Activated T-cell treated with anti-CD3 and anti-CD28 coated beads for 24 hours (primary cell): ENCODE results near the gene EHD1.

Source experiments
- DNase-seq: peaks from one replicate; pipeline ENCODE4 v3.0.0-alpha.2; 2020; ENCODE audit warnings: low read depth

The EHD1 gene

DNA sequence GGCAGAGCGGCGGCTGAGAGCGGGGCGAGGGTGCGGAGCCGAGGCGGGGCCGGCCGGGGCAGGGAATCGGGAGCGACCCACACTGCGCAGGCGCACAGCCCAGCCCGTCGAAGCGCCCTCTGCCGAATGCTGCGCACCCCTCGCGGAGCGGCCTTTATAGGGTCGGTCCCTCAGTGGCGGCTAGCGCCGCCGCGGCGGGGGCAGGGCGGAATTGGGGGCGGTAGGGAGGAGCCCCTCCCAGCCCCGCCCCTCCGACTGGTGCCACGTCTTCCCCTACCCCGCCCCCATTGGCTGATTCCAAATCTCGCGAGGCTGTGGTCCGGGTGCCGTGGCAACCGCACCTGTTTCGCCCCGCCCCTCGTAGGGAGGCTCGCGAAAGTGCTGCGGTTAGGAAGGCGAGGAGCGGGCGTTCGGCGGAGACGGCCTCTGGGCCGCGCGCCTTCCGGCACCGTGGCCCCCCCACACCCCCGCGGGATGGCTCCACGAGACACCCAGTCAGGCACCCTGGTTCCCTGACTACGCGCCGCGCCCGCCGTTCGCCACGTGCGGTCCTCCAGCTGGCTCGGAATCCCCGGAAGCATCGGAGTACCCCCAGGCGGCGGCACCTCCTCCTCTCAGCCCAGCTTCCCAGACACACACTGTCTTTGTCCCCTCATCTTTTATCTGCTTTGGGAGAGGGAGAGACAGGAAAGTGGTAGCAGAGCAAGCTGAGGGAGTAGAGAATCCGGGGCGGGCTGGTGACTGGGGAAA lies at the start of gene EHD1:
Gene EHD1 (minus strand): TSS at position 128 of the 750 bp plus-strand sequence. CDS start 157 bp downstream, outside the sequence.
- peak; percentile 100 for DNase-seq

- no peak for DNase-seq
These were observed 48.3 kb upstream of the EHD1 start for GRCh38 chr11:64926689-64927088.

DNA sequence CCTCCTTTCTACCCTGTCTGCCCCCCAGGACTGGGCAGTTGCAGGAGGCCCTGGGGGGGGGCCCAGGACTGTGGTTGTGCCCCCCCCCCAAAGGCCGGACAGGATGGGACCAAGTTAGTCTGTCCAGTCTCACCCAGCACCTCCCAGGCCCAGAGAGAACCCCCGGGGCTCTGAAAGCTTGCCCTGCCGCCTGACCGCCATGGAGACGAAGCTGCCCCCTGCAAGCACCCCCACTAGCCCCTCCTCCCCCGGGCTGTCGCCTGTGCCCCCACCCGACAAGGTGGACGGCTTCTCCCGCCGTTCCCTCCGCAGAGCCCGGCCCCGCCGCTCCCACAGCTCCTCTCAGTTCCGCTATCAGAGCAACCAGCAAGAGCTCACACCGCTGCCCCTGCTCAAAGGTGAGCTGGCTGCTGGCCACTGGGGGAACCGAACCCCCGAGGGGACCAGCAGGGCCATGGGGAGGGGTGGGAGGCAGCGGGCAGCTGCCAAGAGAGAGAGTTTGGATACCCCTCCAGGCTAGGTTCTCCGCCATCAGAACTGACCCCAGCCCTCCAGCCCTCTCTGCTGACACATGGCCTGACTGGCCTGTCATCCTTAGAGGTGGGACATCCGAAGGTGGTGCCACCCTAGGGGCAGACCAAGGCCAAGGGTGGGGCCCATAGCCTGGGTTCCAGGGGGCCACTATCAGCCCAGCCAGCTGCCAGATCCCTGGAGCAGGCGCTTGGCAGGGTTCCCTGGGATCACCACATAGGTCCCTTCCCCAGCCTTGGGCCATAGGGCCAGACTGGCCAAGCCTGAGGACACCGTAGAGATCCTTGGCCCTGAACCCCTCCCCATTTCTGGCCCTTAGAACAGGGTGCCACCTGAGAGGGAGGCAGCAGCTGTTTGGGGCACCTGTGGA lies 47.4 kb upstream of the EHD1 start:
- DNase-seq, result no peak

DNA sequence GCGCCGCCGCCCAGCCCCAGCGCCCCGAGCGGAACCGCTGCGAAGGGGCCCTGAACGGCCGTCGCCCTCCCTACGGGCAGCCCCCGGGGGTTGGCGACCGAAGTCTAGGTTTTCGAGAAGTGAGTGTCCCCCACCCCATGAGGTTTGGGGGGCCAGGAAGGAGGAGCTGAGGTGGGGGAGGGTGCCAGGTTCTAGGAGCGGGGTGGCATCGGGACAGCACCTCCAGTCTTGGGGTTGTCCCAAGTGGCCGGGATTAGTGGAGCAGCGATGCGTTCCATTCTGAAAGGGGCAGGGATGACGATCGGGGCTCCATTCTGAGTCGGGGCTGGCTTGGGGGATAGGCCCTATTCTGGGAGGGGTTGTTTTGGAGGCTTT lies 46.5 kb upstream of the EHD1 start:
- DNase-seq, result no peak

- peak; percentile 84 for DNase-seq
These were observed 45.8 kb upstream of the EHD1 start, which contains the start of gene PPP2R5B for GRCh38 chr11:64923944-64924909. PPP2R5B (plus strand) TSS chr11:64924689; CDS start chr11:64925735, 1,046 bp downstream.

DNA sequence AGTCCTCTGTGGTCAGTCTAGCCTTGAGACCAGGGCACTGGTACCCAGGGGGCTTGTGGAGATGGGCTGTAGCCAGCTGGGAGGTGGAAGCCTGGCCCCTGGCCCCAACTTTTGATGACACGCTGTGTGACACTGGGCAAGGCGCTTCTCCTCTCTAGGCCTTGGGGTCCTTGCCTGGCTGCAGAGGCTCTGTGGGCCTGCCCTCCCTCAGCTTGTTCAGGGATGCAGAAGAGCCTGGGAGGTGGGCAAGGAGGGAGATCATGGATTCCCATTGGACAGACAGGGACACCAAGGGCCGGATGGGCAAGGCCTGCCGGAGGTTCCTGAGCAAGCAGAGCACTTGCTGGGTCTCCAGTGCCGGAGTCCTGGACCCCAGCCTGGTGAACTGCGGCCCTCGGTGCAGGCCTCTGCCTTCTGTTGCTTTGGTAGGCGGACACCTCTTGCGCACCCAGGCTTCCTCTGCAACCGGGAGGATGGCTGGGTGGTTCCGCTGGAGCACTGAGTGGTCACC lies 44.8 kb upstream of the EHD1 start:
- DNase-seq, result no peak

DNA sequence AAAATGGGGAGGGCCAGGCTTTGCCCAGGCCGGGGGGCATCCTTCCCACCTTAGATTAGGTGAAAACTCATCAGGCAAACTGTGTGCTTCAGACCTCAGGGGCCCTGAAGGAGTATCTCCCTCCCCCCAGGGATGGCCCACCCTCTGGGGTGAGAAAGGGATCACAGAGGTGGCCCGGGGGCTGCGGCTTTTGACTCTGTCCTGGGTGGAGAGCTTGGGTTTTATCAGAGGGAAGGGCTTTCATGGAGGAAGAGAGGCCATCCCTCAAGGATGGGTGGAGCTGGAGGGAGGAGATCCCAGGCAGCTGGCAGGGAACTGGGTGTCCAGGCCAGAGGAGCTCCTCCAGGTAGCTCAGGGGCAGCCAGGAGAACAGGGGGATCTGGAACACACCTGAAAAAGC lies 43.0 kb upstream of the EHD1 start:
- DNase-seq, result no peak

GRCh38 chr11:64920124-64920523 lies 41.7 kb upstream of the EHD1 start:
- no peak for DNase-seq

DNA sequence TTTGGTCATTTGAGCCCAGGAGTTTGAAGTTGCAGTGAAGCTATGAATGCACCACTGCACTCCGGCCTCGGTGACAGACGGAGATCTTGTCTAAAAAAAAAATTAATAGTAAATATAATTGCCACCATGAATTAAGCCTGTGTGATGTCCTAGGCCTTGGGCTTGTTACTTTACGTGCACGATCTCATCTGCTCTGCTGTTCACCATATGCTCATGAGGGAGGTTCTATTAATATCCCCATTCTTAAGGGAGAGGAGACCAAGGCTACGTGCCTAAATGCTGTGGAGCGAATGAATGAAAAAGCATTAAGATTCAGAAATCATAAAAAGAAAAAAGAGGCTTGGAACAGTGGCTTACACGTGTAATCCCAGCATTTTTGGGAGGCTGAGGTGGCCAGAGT lies 41.2 kb upstream of the EHD1 start:
- no peak for DNase-seq

GRCh38 chr11:64918017-64918416 lies 39.6 kb upstream of the EHD1 start:
- no peak for DNase-seq

GRCh38 chr11:64917663-64917995 lies 39.2 kb upstream of the EHD1 start:
- no peak for DNase-seq

DNA sequence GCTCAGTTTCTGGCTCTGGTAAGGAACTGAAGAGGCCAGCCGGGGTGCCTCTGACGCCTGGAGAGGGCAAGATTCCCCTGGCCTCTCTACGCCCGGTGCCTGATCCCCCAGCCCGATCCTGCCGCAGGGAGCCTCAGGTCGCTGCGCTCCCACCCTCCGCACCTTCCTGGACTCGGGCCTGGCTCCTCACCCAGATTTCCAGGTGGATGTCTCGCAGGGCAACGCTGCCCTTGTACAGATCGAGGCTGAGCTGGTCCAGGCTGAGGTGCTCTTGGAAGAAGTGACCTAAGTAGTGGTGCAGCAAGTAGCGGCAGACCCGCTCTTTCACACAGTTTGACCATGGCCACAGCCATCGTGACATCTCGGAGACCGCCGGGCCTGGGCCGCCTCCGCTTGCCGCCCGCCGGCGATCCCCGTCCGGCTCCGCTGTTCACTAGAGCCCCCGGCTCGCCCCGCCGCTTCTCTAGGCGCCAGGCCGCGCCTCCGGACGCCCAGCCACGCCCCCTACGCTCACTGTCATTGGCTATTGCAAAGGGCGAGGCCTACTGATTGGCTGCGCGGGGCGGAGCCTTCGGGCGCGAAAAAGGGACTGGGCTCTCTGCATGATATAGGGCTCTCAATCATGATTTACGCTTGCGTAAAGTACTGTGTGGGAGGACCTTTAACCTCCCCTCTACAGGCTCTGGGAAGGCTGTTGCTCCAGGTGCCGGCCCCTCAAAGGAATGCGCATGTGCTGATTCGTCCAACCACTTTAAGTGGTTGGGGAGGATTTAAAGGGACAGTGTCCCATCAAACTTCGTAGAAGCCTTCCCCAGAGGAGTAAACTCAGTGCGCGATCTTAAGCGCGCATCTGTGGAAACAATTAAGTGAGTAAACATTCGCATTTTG lies 38.6 kb upstream of the EHD1 start, which contains the start of gene ATG2A:
Gene ATG2A (minus strand): TSS at position 435 of the 888 bp plus-strand sequence. CDS start 74 bp downstream, at position 361.
- DNase-seq, result peak; percentile 98

GRCh38 chr11:64916040-64916774 lies 37.8 kb upstream of the EHD1 start:
- DNase-seq, result no peak

GRCh38 chr11:64915376-64915887 lies 37.0 kb upstream of the EHD1 start:
- no peak for DNase-seq

- DNase-seq, result no peak
These were observed 35.7 kb upstream of the EHD1 start for GRCh38 chr11:64914123-64914522.

DNA sequence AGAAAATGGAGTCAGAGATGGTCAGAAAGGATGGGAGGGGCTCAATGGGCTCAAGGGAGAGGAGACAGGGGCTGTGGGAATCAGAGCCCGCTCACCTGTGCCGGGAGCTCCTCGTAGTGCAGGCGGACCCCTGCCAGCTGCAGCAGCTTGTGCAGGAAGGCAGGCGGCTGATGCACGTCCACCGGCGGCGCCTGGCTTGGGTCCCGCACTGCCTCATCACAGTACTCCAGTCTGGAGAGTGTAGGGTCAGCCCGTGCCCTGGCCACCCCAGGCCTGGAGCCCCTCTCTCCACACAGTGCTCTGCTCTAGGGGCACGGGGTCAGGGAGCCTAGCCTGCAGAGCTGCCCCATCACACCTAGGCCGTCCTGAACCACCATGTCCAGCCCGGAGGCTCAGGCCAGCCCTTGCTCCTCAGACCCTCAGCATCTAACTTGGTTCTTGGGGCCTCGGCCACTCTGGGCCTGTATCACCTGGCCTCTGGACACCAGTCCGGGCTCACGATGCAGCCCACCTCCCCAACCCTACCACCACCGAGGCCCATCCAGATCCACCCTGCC lies 34.8 kb upstream of the EHD1 start:
- no peak for DNase-seq

DNA sequence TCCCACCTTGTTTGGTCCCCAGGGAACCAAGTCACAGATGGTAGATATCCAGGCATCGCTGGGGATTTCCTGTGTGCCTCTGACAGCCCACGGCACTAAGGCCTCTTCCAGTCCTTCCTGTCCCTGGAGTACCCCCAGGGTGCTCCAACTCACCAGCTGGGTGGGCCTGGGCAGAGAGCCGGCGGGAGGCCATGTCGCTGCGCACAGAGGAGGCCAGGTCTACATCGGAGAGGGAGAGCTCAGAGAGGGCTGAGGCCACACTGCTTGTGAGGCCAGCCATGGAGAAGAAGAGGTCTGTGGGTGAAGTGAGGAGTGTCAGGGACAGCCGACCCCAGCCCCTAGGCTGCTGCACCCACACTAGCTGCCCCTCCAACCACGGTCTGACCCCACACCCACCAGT lies 33.3 kb upstream of the EHD1 start:
- no peak for DNase-seq

DNA sequence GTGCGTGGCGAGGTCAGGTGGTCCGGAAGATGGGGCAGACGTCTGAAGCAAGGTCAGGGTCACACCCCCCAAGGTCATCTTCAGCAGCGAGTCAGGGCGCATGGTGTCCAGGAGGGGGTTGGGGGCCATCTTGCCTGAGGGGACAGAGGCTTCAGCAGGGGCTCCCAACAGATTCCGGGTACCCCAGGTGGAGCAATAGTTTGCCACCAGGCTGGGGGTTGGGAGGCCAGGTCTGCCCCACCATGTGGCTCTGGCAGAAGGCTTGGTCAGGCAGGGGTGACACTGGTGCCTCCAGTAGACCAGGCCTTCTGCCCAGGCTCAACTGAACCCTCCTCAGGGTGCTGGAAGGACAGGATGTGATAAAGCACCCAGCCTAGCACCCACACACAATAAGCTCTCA lies 32.7 kb upstream of the EHD1 start:
- no peak for DNase-seq

- no peak for DNase-seq
These were observed 32.2 kb upstream of the EHD1 start for GRCh38 chr11:64910451-64911093.
